SU-DHL-6 (cell line): ENCODE measurements around the gene RNU2-1.
"Not testable (repeated sequence)": the region's sequence is repeated elsewhere in the genome, so short reads cannot be mapped to it uniquely, and the experiment has no call there.

Experiments used
- H2AFZ ChIP-seq: fragments of 200-600 bp; sonication (generic); 2 replicates; pipeline ENCODE4 v1.6.1; 2014; ENCODE audit warnings: low read depth, mild to moderate bottlenecking, moderate library complexity, mixed read lengths, antibody characterized with exemption, low read length; ENCODE audit not compliant: severe bottlenecking
- H3F3A ChIP-seq: fragments of 200-600 bp; shearing (Covaris generic); 2 replicates; pipeline ENCODE4 v1.6.0; 2016; ENCODE audit warnings: antibody characterized with exemption, mild to moderate bottlenecking; ENCODE audit not compliant: insufficient read depth
- H3K27ac ChIP-seq: fragments of 200-600 bp; sonication (generic); 2 replicates; pipeline ENCODE4 v1.5.1; 2016; ENCODE audit warnings: low read depth, mild to moderate bottlenecking, low read length, moderate library complexity, mixed read lengths
- H3K27me3 ChIP-seq: fragments of 200-600 bp; sonication (generic), shearing (Covaris generic); 2 replicates; pipeline ENCODE4 v1.6.0; 2014; ENCODE audit warnings: mild to moderate bottlenecking, low read length
- H3K36me3 ChIP-seq: fragments of 200-600 bp; sonication (generic); 2 replicates; pipeline ENCODE4 v1.6.1; 2014; ENCODE audit warnings: mild to moderate bottlenecking, low read length, mixed read lengths
- H3K4me2 ChIP-seq: fragments of 300-600, 200-600 bp; shearing (Covaris generic), sonication (generic); 2 replicates; pipeline ENCODE4 v1.6.0; 2014; ENCODE audit warnings: low read length, low read depth, mild to moderate bottlenecking; ENCODE audit not compliant: poor library complexity, severe bottlenecking
- H3K4me3 ChIP-seq: fragments of 200-600 bp; sonication (generic); 2 replicates; pipeline ENCODE4 v1.5.1; 2014; ENCODE audit warnings: antibody characterized with exemption, low read length, mild to moderate bottlenecking, mixed read lengths; ENCODE audit not compliant: insufficient read depth, poor library complexity, severe bottlenecking
- H3K79me2 ChIP-seq: fragments of 200-600 bp; sonication (generic); 2 replicates; pipeline ENCODE4 v1.6.1; 2014; ENCODE audit warnings: mild to moderate bottlenecking, low read length, moderate library complexity; ENCODE audit not compliant: insufficient read depth
- H3K9ac ChIP-seq: fragments of 200-600 bp; sonication (generic); 2 replicates; pipeline ENCODE4 v1.7.0; 2014; ENCODE audit warnings: mild to moderate bottlenecking, low read length
- H3K9me2 ChIP-seq: fragments of 200-600 bp; sonication (generic); replicated peaks from 2 replicates; pipeline ENCODE4 v1.6.1; 2014; ENCODE audit warnings: low read length; ENCODE audit not compliant: insufficient read depth
- H3K9me3 ChIP-seq: fragments of 200-600 bp; sonication (generic); 2 replicates; pipeline ENCODE4 v1.6.1; 2014; ENCODE audit warnings: low read length, mixed read lengths; ENCODE audit not compliant: insufficient read depth
- H4K20me1 ChIP-seq: fragments of 200-600 bp; sonication (generic); 2 replicates; pipeline ENCODE4 v1.6.1; 2014; ENCODE audit warnings: low read depth, mild to moderate bottlenecking, antibody characterized with exemption, low read length, moderate library complexity, mixed read lengths
- CTCF ChIP-seq: fragments of 200-600 bp; sonication (generic); IDR thresholded peaks from one replicate; pipeline ENCODE4 v1.5.1; 2017; ENCODE audit warnings: antibody characterized with exemption, mild to moderate bottlenecking, low read length, moderate library complexity; ENCODE audit not compliant: insufficient read depth, poor library complexity, severe bottlenecking
- EZH2phosphoT487 ChIP-seq: fragments of 200-600 bp; sonication (generic), shearing (Covaris generic); conservative IDR thresholded peaks from 2 replicates; pipeline ENCODE4 v1.6.1; 2018; ENCODE audit warnings: mild to moderate bottlenecking, antibody characterized with exemption, low read length, moderate library complexity, mixed read lengths

Gene RNU2-1

GRCh38 chr17:43193251-43193650, 40.5 kb downstream of the RNU2-1 start:
- TF ChIP-seq CTCF: no peak
- no peak for TF ChIP-seq EZH2phosphoT487
- Histone ChIP-seq H3K9me3 (no peaks in the 10 kb centered on the region), H3K4me2 (no peak overlapping the region), H3F3A (no peaks in the 10 kb centered on the region), H3K79me2 (no peaks in the 10 kb centered on the region), H3K9me2 (no peaks in the 10 kb centered on the region), H2AFZ (no peak overlapping the region), H3K9ac (no peak overlapping the region), H4K20me1 (no peaks in the 10 kb centered on the region), H3K36me3 (peaks cover 11% of the 10 kb centered on the region; the same call in 1 of the 2 replicates), H3K4me3 (no peak overlapping the region), H3K27me3 (no peaks in the 10 kb centered on the region), H3K27ac (no peak overlapping the region)

GRCh38 chr17:43186656-43187055, 47.1 kb downstream of the RNU2-1 start:
- not testable (repeated sequence) for H3K27ac ChIP-seq, H3K4me3 ChIP-seq, H3K4me2 ChIP-seq, H3K9me3 ChIP-seq, H3K9ac ChIP-seq, H3F3A ChIP-seq, H2AFZ ChIP-seq, H3K79me2 ChIP-seq, H4K20me1 ChIP-seq, H3K9me2 ChIP-seq, H3K27me3 ChIP-seq, H3K36me3 ChIP-seq

- no peak overlapping the region for H3K4me3 ChIP-seq
- H3K79me2 ChIP-seq: no peaks in the 10 kb centered on the region
- peaks cover 2% of the 10 kb centered on the region; the same call in 1 of the 2 replicates for H3K36me3 ChIP-seq
These were observed 49.9 kb downstream of the RNU2-1 start for GRCh38 chr17:43183921-43184320.

More at GRCh38 chr17:43183921-43184320, 49.9 kb downstream of the RNU2-1 start:
- H3K9me2 ChIP-seq: no peaks in the 10 kb centered on the region
- H3K4me2 ChIP-seq: no peak overlapping the region
- H3K27ac ChIP-seq: no peak overlapping the region
- TF ChIP-seq CTCF (no peak), EZH2phosphoT487 (no peak)
- H3K9ac ChIP-seq: no peak overlapping the region
- no peaks in the 10 kb centered on the region for H3F3A ChIP-seq
- no peaks in the 10 kb centered on the region for H3K27me3 ChIP-seq
- no peaks in the 10 kb centered on the region for H4K20me1 ChIP-seq
- no peaks in the 10 kb centered on the region for H3K9me3 ChIP-seq
- no peak overlapping the region for H2AFZ ChIP-seq
